GM19043 (cell line): ENCODE data around the gene PCED1A.
A peak's percentile ranks its signal among the peaks of the same experiment; 100 is the strongest.

Experiments used
- ATAC-seq: cut with Tn5 transposase; IDR thresholded peaks from one replicate; pipeline ENCODE4 v1.9.1; 2021; ENCODE audit warnings: low read depth; ENCODE audit not compliant: unreplicated experiment

PCED1A gene

GRCh38 chr20:2805689-2806350 lies 34.6 kb downstream of the PCED1A start:
- ATAC-seq: no peak

GRCh38 chr20:2804852-2805688 lies 35.4 kb downstream of the PCED1A start:
- no peak for ATAC-seq

GRCh38 chr20:2804041-2804828 lies 36.2 kb downstream of the PCED1A start:
- ATAC-seq: no peak

- peak; percentile 5 for ATAC-seq
These were observed 39.1 kb downstream of the PCED1A start for GRCh38 chr20:2801286-2801728.

- peak; percentile 64 for ATAC-seq
These were observed 39.8 kb downstream of the PCED1A start, which contains the start of gene CPXM1 for GRCh38 chr20:2800521-2801285. Gene CPXM1 (minus strand): TSS chr20:2800627. CDS start chr20:2800572, 55 bp downstream.

GRCh38 chr20:2799688-2800520 lies 40.6 kb downstream of the PCED1A start:
- ATAC-seq: no peak

GRCh38 chr20:2799271-2799670 lies 41.2 kb downstream of the PCED1A start:
- no peak for ATAC-seq

- no peak for ATAC-seq
These were observed 41.6 kb downstream of the PCED1A start for GRCh38 chr20:2798814-2799213.

- ATAC-seq: no peak
These were observed 42.2 kb downstream of the PCED1A start for GRCh38 chr20:2798095-2798805.

GRCh38 chr20:2797136-2797983 lies 43.1 kb downstream of the PCED1A start:
- ATAC-seq: no peak

- ATAC-seq: no peak
These were observed 44.3 kb downstream of the PCED1A start for GRCh38 chr20:2796011-2796660.

- ATAC-seq: no peak
These were observed 45.0 kb downstream of the PCED1A start for GRCh38 chr20:2795451-2795850.

GRCh38 chr20:2794866-2795447 lies 45.5 kb downstream of the PCED1A start:
- no peak for ATAC-seq

GRCh38 chr20:2794202-2794748 lies 46.2 kb downstream of the PCED1A start:
- no peak for ATAC-seq

GRCh38 chr20:2793471-2793870 lies 47.0 kb downstream of the PCED1A start:
- no peak for ATAC-seq
